DND-41 (cell line): ENCODE results near the gene ALDOB.

Experiments used
- CTCF ChIP-seq: IDR thresholded peaks from 2 replicates; pipeline ENCODE4 v1.5.1; 2012; ENCODE audit warnings: borderline replicate concordance, low read length, moderate library complexity, mild to moderate bottlenecking; ENCODE audit not compliant: poor library complexity, severe bottlenecking; ENCODE audit errors: extremely low read depth
- EZH2 ChIP-seq: IDR thresholded peaks from 3 replicates; pipeline ENCODE4 v1.6.1; 2012; ENCODE audit warnings: borderline replicate concordance, low read depth, mild to moderate bottlenecking, moderate library complexity, low read length, inconsistent platforms; ENCODE audit not compliant: severe bottlenecking

GRCh38 chr9:101429736-101430135 lies 5.8 kb downstream of the ALDOB start:
- TF ChIP-seq CTCF: no peak
- TF ChIP-seq EZH2: no peak
